ENCODE measurements around the gene ZNF536.

- TF ChIP-seq POLR2A (IDR thresholded peaks at IDR 0.05) (no peak), CTCF (IDR thresholded peaks at IDR 0.05) (no peak), POLR2AphosphoS5 (IDR thresholded peaks at IDR 0.05) (no peak)
Observed at GRCh38 chr19:30479231-30479630, 107.0 kb downstream of the ZNF536 start.
